Cortex of kidney (tissue), 1 donor: ENCODE results near the gene ZNF763.
"Not testable (repeated sequence)": the region's sequence is repeated elsewhere in the genome, so short reads cannot be mapped to it uniquely, and the experiment has no call there.

Experiments
- DNase-seq: peaks from one replicate; lab custom pipeline; 2025; lab: John Stamatoyannopoulos, UW

ZNF763 gene

DNA sequence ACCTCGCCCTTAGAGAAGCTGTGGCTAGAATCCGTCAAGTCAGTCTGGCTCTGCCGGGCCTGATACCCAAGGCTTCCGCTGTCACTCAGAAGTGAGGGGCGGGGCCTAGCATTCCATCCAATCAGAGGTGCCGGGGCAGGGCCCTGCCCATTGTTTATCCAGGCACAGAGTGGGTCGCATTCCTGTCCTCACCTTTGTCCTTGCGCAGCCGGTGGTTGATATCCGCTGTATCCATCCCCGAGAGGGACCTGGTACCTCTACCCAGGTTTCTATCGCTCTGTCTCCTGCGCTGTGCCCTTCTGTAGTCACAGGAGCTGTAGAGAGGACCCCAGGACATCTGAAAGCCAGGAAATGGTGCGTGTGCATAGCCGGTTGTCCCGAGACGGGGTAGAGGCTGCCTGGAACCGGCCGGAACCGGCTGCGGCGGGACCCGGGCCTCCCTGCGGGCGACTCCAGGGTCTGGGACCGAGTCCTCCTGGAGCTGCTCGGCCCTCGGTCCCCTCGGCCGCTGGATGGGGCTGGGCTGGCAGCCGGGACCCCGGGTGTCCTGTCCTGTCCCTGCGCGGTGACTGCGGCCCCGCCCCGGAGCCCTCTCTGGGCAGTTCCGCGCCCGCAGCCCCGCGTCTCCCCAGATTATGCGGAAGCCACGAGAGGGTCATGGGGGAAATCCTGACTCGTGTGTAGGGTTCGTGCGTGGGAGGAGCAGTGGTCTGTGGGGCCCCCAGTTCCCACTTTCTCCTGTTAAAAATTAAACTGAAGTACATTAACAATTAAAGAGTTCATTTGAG, at the start of gene ZNF763:
Gene ZNF763, plus strand, starts transcription at position 183 of the 788 bp plus-strand sequence. Its CDS starts 169 bp downstream, at position 352.
- no peak for DNase-seq

DNA sequence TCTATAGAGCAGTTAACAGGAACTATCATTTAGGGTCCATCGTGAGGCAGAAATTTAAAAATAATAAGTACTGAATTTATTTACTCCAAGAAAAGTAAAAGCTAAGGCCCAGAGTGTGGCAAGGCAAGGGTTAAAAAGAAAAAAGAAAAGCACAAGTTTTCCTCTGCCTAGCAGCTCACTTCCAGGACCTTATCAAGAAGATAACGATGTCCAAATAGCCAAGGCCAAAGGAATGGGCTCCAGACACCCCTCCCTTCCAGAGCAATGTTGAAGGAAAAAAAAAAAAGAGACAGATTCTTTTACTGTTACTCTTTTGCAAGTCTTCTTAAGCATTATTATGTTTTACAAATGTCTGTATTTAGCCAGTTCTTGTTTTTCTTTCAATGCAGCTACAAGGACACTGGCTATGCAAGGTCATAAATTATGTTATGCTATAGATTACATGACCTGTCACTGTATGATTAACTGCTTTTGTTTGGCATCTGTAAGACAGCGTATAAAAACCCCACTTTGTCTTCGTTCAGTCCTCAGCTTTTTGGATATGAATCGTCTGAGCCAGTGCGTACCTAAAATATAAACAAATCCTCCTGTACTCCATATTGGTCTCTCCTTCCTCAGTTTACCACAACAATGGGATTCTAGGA, 42.9 kb upstream of the ZNF763 start:
- DNase-seq = no peak

DNA sequence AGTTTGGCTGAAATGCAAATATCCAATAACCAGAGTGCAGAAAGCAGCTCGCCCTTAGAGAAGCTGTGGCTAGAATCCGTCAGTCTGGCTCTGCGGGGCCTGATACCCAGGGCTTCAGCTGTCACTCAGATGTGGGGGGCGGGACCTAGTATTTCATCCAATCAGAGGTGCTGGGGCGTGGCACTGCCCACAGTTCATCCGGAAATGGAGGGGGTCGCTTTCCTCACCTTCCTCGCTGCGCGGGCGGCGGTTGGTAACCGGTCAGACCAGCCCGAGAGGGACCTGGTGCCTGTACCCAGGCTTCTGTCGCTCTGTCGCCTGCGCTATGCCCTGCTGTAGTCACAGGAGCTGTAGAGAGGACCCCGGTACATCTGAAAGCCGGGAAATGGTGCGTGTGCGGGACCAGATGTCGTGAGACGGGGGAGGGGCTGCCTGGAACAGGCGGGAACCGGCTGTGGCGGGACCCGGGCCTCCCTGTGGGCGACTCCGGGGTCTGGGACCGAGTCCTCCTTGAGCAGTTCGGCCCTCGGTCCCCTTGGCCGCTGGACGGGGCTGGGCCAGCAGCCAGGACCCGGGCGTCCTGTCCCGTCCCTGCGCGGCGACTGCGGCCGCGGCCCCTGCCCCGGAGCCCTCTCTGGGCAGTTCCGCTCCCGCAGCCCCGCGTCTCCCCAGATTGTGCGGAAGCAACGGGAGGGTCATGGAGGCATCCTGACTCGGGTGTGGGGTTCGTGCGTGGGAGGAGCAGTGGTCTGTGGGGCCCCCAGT, 39.8 kb upstream of the ZNF763 start, which contains the start of gene ZNF700:
Gene ZNF700, plus strand, starts transcription at position 222 of the 765 bp plus-strand sequence. Its CDS starts 104 bp downstream, at position 326.
- DNase-seq = peak; percentile 70

DNA sequence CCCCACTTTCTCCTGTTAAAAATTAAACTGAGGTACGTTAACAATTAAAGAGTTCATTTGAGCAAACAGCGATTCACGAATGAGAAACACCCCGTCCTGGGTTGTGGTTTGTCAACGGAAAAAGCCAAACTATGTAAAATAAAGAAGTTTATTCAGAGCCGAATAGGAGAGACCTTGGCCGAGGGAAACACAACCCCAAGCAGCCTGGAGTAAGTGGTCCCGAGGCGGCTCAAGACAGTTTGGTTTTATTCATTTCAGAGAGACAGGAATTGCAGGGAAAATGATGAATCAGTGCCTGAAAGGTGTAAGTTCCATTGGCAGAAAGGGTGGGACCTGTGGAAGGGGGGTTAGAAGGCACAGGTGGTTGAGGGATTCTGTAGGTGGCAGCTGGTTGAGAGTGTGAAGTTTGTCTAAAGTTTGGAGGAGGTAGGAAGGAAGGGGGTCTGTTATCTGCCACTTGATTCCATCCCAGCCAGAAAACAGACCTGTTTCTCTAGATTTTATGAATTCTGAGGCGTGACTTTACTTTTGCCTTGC, 39.1 kb upstream of the ZNF763 start:
- DNase-seq = not testable (repeated sequence)

DNA sequence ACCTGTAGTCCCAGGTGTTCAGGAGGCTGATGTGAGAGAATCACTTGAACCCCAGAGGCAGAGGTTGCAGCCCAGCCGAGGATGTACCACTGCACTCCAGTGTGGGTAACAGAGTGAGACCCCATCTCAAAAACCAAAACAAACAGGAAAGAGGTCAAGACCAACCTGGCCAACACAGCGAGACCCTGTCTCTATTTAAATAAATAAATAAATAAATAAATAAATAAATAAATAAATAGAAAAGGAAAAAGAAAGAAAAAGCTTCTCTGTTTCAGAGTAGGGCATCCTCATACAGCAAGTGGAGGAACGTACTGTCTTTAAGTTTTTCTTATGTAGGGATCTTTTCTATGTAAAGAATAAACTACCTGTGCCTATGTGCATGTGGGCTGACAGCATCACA, 37.6 kb upstream of the ZNF763 start:
- DNase-seq = no peak

DNA sequence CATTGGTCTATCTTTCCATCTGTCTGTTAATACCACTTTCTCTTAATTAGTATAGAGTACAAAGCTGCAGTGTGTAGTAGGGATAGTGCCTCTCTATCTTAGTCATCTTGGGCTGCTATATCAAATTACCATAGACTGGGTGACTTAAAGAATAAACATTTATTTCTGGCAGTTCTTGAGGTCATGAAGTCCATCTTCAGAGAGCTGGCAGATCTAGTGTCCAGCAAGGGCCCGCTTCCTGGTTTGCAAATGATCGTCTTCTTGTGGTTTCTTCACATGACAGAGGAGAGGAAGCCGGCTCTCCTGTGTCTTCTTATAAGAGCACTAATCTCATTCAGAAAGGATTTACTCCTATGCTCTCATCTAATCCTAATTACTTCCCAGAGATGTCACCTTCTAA, 33.8 kb upstream of the ZNF763 start:
- DNase-seq = no peak

DNA sequence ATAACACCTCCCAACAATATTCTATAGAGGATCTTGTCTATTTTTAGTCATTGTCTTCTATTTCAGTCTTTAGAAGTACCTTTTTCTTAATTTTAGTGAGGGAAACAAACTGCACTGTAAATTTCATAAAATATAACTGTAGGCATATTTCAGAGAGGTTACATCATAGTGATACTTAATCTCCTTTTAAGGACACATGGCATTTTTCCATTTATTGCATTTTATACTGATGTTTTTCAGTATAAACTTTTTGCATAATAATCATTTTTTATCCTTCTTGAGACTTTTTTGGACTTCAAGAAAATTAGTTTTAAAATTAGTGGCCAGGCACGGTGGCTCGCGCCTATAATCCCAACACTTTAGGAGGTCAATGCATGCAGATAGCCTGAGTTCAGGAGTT, 33.3 kb upstream of the ZNF763 start:
- DNase-seq = no peak

DNA sequence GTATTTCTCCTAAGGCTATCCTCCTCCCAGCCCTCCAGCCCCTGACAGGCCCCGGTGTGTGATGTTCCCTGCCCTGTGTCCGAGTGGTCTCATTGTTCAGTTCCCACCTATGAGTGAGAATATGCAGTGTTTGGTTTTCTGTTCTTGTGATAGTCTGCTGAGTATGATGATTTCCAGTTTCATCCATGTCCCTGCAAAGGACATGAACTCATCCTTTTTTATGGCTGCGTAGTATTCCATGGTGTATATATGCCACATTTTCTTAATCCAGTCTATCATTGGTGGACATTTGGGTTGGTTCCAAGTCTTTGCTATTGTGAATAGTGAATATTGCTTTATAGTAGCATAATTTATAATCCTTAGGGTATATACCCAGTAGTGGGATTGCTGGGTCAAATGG, 29.0 kb upstream of the ZNF763 start:
- not testable (repeated sequence) for DNase-seq

DNA sequence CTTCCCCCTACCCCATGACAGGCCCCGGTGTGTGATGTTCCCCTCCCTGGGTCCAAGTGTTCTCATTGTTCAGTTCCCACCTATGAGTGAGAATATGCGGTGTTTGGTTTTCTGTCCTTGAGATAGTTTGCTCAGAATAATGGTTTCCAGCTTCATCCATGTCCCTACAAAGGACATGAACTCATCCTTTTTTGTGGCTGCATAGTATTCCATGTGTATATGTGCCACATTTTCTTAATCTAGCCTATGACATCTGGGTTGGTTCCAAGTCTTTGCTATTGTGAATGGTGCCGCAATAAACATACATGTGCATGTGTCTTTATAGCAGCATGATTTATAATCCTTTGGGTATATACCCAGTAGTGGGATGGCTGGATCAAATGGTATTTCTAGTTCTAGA, 26.5 kb upstream of the ZNF763 start:
- DNase-seq = not testable (repeated sequence)

DNA sequence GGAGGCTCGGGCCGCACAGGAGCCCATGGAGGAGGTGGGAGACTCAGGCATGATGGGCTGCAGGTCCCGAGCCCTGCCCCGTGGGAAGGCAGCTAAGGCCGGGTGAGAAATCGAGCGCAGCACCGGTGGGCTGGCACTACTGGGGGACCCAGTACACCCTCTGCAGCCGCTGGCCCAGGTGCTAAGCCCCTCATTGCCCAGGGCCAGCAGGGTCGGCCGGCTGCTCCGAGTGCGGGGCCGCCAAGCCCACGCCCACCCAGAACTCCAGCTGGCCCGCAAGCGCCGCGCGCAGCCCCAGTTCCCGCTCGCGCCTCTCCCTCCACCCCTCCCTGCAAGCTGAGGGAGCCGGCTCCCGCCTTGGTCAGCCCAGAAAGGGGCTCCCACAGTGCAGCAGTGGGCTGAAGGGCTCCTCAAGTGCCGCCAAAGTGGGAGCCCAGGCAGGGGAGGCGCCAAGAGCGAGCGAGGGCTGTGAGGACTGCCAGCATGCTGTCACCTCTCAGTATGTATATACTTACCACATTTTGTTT, 23.4 kb upstream of the ZNF763 start:
- not testable (repeated sequence) for DNase-seq

DNA sequence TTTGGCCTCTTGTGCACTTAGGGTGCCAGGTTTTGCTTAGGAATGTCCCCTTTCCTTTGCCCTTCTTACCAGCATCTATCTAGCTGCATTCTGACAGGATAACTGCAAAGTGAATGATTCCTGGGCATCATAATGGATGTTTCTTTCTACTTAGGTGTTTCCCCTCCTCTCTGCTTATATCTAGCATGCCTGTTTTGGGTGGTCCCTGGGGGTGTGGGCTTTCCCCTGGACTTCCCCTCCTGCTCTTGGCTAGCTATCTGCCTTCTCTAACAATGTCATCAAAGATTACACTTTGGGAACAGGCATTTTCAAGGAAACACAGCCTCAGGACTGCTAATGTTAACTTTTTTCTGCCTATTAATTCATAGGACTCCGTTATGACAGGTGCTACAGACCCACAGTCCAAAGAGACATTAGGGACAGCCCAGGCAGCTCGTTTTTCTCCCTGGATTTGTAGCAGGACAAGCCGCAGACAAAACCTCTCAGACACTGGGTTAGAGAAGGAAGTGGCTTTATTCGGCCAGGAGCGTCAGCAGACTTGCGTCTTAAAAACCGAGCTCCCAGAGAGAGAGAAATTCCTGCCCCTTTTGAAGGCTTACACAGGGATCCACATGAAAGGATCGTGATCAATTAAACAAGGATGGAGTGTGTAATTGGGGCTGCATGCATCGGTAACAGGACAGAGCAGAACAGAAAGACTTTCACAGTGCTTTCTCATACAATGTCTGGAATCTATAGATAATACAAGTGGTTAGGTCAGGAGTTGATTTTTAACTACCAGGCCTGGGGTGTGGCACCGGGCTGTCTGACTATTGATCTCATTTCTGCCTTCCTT, 22.6 kb upstream of the ZNF763 start:
- no peak for DNase-seq

DNA sequence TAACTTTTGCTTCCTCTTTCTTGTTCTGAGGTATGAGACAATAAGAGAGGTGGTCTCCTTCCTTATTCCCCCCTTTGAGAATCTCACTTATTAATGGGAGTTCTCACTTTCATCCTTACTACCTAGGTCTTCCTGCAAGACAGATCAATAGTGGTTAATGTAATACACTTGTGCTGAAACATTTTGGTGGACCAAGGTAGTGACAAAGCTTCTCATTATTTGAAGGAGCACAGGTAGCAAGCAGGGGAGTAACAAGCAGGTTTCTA, 22.1 kb upstream of the ZNF763 start:
- no peak for DNase-seq

DNA sequence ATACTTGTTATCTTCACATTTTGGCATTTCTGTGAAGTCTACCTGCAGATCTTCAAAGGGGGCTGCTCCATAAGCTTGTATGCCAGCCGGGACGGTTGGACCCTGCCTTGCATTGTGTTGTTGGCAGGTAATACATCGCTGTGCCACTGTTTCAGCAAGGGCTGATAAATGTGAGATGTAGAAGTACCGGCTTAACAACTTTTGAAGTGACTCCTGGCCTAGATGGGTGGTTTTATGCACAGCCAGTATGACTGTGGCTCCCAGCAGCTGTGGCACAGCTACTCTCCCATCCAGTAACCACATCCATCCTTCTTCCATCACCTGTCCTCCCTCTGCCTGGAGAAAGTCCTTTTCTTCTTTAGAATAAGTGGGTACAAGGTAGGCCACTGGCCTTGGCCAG, 20.2 kb upstream of the ZNF763 start:
- DNase-seq = no peak

DNA sequence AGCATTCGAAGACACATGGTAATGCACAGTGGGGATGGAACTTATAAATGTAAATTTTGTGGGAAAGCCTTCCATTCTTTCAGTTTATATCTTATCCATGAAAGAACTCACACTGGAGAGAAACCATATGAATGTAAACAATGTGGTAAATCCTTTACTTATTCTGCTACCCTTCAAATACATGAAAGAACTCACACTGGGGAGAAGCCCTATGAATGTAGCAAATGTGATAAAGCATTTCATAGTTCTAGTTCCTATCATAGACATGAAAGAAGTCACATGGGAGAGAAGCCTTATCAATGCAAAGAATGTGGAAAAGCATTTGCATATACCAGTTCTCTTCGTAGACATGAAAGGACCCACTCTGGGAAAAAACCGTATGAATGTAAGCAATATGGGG, 16.2 kb upstream of the ZNF763 start:
- no peak for DNase-seq

DNA sequence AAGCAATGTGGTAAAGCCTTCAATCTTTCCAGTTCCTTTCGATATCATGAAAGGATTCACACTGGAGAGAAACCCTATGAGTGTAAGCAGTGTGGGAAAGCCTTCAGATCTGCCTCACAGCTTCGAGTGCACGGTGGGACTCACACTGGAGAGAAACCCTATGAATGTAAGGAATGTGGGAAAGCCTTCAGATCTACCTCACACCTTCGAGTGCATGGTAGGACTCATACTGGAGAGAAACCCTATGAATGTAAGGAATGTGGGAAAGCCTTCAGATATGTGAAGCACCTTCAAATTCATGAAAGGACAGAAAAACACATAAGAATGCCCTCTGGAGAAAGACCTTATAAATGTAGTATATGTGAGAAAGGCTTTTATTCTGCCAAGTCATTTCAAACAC, 15.6 kb upstream of the ZNF763 start:
- DNase-seq = no peak

DNA sequence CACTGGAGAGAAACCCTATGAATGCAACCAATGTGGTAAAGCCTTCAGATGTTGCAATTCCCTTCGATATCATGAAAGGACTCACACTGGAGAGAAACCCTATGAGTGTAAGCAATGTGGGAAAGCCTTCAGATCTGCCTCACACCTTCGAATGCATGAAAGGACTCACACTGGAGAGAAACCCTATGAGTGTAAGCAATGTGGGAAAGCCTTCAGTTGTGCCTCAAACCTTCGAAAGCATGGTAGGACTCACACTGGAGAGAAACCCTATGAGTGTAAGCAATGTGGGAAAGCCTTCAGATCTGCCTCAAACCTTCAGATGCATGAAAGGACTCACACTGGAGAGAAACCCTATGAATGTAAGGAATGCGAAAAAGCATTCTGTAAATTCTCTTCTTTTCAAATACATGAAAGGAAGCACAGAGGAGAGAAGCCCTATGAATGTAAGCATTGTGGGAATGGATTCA, 15.2 kb upstream of the ZNF763 start:
- DNase-seq = not testable (repeated sequence)

DNA sequence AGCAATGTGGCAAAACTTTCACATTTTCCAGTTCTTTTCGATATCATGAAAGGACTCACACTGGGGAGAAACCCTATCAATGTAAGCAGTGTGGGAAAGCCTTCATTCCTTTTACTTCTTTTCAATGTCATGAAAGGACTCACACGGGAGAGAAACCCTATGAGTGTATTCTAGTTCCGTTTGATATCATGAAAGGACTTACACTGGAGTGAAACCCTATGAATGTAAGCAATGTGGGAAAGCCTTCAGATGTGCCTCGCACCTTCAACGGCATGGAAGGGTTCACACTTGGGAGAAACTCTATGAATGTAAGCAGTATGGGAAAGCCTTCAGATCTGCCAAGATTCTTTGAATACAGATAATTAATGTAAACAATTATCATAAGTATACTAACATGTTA, 14.5 kb upstream of the ZNF763 start:
- no peak for DNase-seq

DNA sequence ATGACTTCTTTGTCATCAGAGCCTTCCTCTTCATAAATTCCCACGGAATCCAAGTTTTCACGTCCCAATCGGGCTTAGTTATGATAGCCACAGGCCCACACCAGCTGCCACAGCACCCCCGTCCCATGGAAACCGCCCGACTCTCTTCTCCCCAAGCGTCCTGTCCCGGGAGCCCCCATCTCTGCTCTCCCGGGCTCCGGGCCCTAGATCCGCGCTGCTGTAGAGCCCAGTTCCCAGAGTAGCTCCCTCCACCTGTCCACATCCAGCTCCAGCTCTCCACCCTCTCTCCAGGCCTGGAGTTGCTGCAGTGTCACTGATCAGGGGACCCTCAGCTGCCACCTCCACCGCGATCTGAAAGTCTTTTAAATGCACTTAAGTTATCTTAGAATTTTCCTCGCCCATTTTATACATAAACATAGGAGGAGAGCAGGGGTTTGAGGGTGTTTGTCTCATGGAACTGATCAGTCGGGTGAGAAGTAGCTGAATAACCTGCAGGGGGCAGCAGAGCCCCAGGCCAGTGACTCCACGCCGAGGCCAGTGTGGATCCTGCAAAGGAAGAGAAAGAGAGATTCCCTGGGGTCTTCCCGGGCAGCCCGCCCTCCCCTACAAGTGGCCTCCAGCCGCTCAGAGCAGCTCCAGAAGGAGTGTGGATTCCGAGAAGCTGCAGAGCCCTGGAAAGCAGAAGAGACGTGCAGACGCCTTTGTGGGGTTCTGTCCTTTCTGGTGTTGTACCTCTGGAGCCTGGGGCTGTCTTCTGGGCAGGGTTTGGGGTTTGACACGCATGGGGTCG, 1.1 kb upstream of the ZNF763 start:
- no peak for DNase-seq

DNA sequence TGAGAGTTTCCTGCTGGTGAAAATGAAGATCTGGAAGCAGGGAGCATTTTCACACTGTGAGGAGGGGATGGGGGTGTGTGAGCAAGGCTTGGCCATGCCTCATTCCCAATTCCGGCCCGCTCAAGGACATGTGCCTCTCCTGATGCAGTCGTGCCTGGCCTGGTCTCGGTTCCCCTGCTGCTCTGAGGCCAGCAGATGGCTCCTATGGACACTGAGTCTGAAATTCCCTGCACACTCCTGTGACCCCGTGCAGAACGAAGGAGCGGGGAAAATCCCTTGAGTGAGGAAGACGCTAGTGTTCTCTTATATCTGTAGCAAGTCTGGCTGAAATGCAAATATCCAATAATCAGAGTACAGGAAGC, 363 bp upstream of the ZNF763 start:
- no peak for DNase-seq

DNA sequence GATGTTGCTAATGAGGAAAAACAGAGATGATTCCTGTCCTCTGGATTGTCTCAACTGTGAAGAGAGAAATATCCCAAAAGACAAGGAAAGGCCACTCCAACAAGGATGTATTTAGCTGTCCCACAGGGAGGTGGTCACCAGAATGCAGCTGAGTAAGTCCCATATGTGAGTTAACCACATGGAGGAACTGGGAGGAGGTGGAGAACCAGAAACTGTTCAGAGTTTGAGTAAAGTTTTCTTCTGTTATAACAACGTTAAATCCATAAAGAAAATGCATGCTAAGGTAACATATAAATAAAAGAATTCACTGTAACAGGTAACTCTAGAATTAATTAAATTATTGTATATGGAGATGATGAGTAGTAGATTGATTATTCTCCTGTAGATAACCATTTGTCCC, 5.3 kb downstream of the ZNF763 start:
- DNase-seq = no peak

DNA sequence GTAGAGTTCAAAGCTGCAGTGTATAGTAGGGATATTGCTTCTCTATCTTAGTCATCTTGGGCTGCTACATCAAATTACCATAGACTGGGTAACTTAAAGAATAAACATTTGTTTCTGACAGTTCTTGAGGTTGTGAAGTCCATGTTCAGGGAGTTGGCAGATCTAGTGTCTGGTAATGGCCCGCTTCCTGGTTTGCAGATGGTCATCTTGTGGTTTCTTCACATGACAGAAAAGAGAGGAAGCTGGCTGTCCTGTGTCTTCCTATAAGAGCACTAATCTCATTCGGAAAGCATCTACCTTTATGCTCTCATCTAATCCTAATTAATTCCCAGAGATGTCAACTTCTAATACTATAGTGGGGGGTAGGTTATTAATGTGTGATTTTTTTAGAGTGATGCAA, 6.2 kb downstream of the ZNF763 start:
- no peak for DNase-seq
